HG03108 (cell line): ENCODE results near the gene APOBEC4.

ENCODE experiments used
- ATAC-seq: cut with Tn5 transposase; IDR thresholded peaks from one replicate; pipeline ENCODE4 v1.9.1; 2021; ENCODE audit warnings: moderate library complexity; ENCODE audit not compliant: unreplicated experiment

Gene APOBEC4

DNA sequence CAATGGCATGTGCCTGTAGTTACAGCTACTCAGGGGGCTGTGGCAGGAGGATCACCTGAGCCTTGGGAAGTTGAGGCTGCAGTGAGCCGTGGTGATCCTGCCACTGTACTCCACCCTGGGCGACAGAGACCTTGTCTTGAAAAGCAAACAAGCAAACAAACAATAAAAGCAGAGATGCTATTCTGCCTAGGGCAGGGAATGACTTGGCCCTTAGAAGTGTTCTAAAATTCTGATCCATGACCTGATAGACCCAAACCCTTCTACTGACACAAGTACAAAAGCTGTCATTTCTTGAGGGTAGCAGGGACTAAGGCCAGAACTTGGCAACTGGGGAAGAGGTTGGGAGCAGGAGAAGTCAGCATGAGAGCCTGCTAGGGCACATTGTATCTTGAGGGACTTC is 47.2 kb downstream of the APOBEC4 start:
- no peak for ATAC-seq

DNA sequence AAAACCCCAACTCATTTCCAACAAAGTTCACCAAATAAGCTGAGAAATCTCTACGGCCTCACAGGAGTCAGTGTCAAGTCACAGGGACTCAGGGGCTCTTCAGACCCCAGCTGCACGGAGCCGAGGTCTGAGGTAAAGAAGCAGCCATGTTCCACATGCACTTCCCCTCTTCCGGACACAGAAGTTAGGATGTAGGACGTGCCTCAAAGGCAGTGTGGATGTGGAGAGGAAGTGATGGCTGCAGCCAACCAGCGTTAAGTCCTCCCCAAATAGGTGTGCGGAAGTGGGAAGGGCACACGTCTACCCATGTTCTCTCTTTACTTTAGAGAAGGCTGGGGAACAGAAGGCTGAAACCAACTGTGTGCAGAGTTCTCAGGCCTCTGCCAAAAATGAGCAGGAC is 48.3 kb downstream of the APOBEC4 start:
- ATAC-seq: peak; percentile 18

- peak; percentile 27 for ATAC-seq
Observed at GRCh38 chr1:183604038-183604808, 48.9 kb downstream of the APOBEC4 start.

- ATAC-seq: no peak
Observed at GRCh38 chr1:183602510-183602909, 50.6 kb downstream of the APOBEC4 start.

GRCh38 chr1:183600634-183601033 is 52.5 kb downstream of the APOBEC4 start:
- no peak for ATAC-seq

- ATAC-seq: no peak
Observed at GRCh38 chr1:183600136-183600535, 53.0 kb downstream of the APOBEC4 start.

DNA sequence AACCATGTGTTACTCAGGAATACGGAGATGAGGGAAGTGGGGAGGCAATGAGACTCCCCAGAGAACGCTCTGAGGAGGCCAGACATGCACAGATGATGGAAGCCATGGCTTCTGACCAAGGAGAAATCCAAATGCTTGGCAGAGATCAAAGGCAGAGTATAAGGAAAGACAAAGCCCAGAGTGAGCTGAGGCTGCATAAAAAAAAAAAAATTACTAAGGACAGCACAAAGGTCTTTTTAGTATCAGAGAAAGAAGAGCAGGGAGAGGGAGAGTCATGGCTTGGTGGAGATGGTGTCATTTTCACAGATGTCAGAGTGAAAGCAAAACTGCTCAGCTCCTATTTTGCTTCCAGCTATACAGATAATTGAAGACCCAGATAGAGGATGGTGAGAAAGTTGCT is 54.7 kb downstream of the APOBEC4 start:
- peak; percentile 81 for ATAC-seq

DNA sequence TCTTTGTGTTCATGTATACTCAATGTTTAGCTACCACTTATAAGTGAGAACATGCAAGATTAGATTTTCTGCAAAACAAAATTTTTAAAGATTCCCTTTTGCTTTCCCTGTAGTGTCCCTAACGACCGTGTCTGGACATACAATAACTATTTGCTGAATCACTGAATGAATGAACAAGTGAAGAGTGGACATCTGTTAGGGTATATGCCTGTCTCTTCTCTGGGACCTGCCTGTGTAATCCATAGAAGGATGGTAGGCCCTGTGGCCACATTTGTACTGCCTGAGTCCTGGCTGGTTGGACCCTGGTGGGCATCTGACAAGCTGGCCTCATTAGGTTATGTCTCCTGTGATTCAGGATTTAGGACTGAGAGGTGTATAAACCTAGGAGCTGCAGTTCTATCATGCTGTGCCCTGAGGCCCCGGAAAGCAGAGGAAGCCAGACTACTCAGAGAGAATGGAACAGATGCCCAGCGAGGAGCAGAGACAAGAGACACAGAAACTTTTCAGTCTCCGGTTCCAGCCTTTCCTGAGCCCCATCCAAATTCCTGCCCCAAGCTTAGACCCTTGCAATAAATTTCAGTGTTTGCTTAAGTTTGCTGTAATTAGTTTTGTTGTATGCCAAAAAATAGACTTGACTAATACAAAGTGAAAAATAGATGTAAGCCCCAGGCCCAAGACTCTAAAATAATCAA is 55.3 kb downstream of the APOBEC4 start:
- no peak for ATAC-seq

GRCh38 chr1:183596500-183596899 is 56.6 kb downstream of the APOBEC4 start:
- ATAC-seq: no peak
